GM18508 (cell line): ENCODE data around the gene BSG.
"Not testable (repeated sequence)": the region's sequence is repeated elsewhere in the genome, so short reads cannot be mapped to it uniquely, and the experiment has no call there.

ENCODE experiments used
- ATAC-seq: cut with Tn5 transposase; IDR thresholded peaks from one replicate; pipeline ENCODE4 v1.9.1; 2021; ENCODE audit warnings: moderate number of reproducible peaks; ENCODE audit not compliant: insufficient read depth, unreplicated experiment

Gene BSG

GRCh38 chr19:601790-602189 is 29.4 kb downstream of the BSG start:
- ATAC-seq: no peak

DNA sequence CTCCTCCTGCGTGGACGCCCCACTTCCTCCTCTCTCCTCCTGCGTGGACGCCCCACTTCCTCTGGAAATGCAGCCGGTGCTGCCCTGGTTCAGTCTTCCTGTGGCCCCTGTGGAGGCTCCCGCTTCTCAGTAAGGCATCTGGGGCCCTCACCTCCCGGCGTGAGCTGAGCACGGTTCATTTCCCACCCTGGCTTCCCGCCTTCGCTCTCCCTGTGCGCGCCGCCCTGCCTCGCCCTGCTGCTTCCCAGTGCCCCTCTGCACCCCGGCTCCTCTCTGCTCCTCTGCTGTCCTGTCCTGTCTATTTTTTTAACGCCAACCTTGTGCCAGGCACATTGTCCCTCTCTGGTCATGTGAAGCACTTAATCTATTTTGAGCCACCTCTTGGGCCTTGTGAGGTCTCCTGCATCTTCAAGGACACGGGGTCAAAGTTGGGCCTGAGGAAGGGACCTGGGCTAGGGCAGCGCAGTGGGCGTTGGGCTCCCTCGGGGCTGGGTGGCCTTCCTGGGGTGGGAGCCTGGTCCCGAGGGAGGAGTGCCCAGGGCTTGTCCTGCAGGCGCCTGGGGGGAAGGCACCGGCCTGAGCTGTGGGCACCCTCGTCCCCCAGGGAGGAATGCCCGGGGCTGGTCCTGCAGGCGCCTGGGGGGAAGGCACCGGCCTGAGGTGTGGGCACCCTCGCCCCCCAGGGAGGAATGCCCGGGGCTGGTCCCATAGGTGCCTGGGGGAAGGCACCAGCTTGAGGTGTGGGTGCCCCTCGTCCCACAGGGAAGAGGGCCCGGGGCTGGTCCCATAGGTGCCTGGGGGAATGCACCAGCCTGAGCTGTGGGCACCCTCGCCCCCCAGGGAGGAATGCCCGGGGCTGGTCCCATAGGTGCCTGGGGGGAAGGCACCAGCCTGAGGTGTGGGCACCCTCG is 30.2 kb downstream of the BSG start:
- no peak for ATAC-seq

DNA sequence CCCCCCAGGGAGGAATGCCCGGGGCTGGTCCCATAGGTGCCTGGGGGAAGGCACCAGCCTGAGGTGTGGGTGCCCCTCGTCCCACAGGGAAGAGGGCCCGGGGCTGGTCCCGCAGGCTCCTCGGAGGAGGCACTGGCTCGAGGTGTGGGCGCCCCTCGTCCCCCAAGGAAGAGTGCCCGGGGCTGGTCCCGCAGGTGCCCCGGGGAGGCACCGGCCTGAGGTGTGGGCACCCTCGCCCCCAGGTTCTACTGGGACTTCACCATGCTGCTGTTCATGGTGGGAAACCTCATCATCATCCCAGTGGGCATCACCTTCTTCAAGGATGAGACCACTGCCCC is 30.9 kb downstream of the BSG start:
- not testable (repeated sequence) for ATAC-seq

- not testable (repeated sequence) for ATAC-seq
These were observed 31.4 kb downstream of the BSG start for GRCh38 chr19:603779-604178.

DNA sequence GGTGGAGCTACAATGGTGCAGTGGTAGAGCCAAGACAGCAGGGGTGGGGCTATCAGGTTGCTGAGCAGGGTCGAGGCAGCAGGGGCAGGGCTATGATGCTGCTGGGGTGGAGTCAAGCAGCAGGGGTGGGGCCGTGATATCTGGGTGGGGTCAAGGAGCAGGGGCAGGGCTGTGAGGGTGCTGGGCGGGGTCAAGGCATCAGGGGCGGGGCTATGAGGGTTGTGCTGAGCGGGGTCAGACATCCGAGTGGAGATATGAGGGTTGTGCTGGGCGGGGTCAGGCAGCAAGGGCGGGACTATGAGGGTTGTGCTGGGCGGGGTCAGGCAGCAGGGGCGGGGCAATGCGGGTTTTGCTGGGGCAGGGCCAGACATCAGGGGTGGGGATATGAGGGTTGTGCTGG is 32.0 kb downstream of the BSG start:
- no peak for ATAC-seq

GRCh38 chr19:605061-605971 is 32.9 kb downstream of the BSG start:
- not testable (repeated sequence) for ATAC-seq

DNA sequence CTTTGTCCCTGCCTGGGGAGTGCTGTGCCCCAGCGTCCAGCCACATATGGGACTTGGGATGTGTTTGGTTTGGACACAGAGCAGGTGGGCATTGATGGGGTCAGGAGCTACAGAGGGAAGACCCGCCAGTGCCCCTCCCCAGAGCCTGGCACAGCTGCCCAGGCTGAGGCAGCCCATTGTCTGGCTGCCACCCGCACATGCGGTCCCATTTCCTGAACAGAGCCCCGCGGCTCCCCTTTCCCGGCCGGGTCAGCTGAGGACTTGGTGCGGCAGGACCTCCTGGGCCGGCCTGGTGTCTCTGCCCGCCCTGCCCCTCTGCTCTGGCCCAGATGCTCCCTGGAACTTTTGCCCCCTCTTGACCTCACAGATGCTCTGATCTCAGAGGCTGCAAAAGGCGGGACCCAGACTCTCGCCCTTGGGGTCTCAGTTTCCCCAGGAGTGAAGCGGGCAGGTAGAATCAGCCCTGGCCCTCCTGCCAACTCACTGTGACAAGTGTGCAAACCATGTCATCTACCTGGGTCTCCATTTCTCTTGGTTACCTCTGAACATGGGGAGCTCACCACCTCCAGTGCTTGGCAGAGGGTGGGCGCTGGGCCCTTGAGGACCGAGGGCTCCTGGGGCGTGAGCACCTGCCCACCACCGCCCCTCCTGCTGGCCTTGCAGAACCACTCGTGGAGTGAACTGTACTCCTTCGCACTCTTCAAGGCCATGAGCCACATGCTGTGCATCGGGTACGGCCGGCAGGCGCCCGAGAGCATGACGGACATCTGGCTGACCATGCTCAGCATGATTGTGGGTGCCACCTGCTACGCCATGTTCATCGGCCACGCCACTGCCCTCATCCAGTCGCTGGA is 35.1 kb downstream of the BSG start:
- ATAC-seq: no peak

GRCh38 chr19:608155-609003 is 36.0 kb downstream of the BSG start:
- no peak for ATAC-seq

- ATAC-seq: no peak
These were observed 36.6 kb downstream of the BSG start for GRCh38 chr19:609004-609346.

DNA sequence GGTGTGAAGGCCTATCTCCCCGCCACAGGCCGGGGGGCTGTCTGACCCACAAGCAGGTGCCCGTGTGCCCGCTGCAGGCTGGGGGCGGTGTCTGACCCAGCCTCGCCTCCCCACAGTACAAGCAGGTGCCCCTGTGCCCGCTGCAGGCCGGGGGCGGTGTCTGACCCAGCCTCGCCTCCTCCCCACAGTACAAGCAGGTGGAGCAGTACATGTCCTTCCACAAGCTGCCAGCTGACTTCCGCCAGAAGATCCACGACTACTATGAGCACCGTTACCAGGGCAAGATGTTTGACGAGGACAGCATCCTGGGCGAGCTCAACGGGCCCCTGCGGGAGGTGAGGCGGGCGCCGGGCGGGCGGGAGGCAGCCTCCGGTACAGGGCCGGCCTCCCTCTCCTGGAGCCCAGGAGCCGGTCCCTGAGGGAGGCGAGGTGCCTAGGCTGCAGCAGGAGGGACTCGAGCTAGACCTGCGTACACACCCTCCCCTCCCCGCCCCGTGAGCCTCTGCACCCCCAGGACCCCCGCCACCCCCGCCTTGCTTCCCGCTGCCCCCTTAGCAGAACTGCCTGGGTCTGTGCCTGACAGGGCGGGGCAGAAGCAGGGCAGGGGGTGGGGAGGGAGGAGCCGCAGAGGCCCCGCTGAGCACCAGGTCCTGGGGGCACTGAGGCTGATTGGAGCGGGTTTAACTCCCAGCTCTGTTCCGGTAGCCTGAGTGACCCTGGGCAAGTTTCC is 37.8 kb downstream of the BSG start:
- ATAC-seq: no peak

GRCh38 chr19:610801-611480 is 38.5 kb downstream of the BSG start:
- ATAC-seq: no peak

DNA sequence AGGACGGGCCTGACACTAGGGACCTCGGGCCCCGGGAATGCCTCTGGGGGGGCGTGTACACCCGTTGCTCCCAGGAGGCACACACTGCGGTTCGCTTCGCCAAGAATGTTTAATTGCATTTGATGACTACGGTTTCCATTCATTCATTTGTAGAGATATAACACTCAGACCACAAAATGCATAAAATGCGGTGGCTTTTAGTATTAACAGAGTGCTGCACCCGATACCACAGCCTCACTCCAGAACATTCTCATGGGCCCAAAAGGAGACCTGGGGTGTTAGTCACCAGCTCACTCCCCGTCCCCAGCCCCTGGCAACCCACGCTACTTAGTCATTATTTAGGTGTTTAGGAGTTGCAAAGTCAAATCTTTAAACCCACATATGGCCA is 39.1 kb downstream of the BSG start:
- ATAC-seq: no peak

- no peak for ATAC-seq
These were observed 40.5 kb downstream of the BSG start for GRCh38 chr19:612941-613340.

DNA sequence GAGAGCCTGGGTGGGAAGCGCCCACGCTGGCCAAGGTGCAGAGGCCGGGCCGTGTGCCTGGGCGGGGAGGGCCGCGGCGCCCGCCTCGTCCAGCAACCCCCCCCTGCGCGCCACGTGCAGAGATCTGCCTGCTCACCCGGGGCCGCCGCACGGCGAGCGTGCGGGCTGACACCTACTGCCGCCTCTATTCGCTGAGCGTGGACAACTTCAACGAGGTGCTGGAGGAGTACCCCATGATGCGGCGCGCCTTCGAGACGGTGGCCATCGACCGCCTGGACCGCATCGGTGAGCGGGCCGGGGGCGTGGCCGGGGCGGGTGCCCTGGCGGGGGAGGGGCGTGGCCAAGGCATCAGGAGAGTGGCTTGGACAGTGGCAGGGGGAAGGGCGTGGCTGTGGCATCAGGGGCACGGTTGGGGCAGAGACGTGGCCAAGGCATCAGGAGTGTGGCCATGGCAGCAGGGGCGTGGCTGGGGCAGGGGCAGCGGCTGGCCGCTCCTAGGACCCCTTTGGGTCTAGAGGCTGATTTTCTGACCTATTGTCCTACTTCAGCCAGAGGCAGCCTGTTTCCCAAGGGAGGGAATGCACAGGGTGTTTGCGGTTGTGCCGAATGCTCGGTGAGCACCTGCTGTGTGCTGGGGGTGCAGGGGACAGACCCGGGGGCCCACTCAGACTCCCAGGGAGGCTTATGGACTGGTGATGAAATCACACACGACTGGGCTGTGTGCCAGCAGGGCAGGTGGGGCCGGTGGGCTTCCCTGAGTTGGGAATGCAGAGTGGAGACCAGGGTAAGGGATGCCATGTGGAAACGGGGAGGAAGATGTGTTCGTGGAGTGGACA is 41.6 kb downstream of the BSG start:
- ATAC-seq: no peak

- ATAC-seq: no peak
These were observed 43.2 kb downstream of the BSG start for GRCh38 chr19:615619-616018.

- ATAC-seq: no peak
These were observed 43.8 kb downstream of the BSG start for GRCh38 chr19:616062-616700.
